K562 (cell line): ENCODE measurements around the gene CYS1. TPM values are rescaled to one million over a fixed set of nuclear protein-coding genes. Genes with fewer than 3 reads are reported as not detected.

Source experiments
- AFF4 ChIP-seq: sonication (generic); formaldehyde crosslinking; IDR thresholded peaks from 2 replicates; pipeline ENCODE4 v1.8.0; 2023; ENCODE audit warnings: mild to moderate bottlenecking, missing genetic modification reagents
- DMBX1 ChIP-seq: fragments of 250-450 bp; sonication (Bioruptor Pico); IDR thresholded peaks from 2 replicates; pipeline ENCODE4 v1.8.0; 2022; ENCODE audit warnings: inconsistent platforms, mild to moderate bottlenecking, moderate library complexity, borderline replicate concordance
- FOXP1 ChIP-seq: sonication (generic); formaldehyde crosslinking; IDR thresholded peaks from 2 replicates; pipeline ENCODE4 v1.8.0; 2022; ENCODE audit warnings: mild to moderate bottlenecking, missing genetic modification reagents
- IFI16 ChIP-seq: fragments of 250-450 bp; sonication (Bioruptor Pico); IDR thresholded peaks from 2 replicates; pipeline ENCODE4 v2.1.2; 2022; ENCODE audit warnings: mild to moderate bottlenecking, inconsistent platforms
- JUN ChIP-seq, 2 experiments: sonication (generic) in 1 of 2; formaldehyde crosslinking in 1 of 2; IDR thresholded peaks; 2 replicates each; pipeline versions ENCODE4 v1.6.1 to v1.8.0; 2012 to 2022; ENCODE audit warnings: borderline replicate concordance in 2 of 2, mild to moderate bottlenecking in 2 of 2, improper control_type of control experiment in 1 of 2, low read depth in 1 of 2, low read length in 1 of 2, missing genetic modification reagents in 1 of 2
- KAT7 ChIP-seq: sonication (generic); formaldehyde crosslinking; IDR thresholded peaks from 2 replicates; pipeline ENCODE4 v1.8.0; 2022; ENCODE audit warnings: missing genetic modification reagents, mild to moderate bottlenecking, borderline replicate concordance
- MCM2 ChIP-seq: fragments of 450-650 bp; IDR thresholded peaks from 2 replicates; pipeline ENCODE4 v1.6.1; 2017; ENCODE audit warnings: low read depth, mild to moderate bottlenecking
- MED1 ChIP-seq: sonication (generic); formaldehyde crosslinking; IDR thresholded peaks from 2 replicates; pipeline ENCODE4 v1.8.1; 2023; ENCODE audit warnings: missing genetic modification reagents, borderline replicate concordance
- MITF ChIP-seq: IDR thresholded peaks from 2 replicates; pipeline ENCODE4 v1.6.1; 2014; ENCODE audit warnings: antibody characterized with exemption
- NONO ChIP-seq, 2 experiments: fragments of 200-400 bp in 1 of 2; fragments of 450-650 bp in 1 of 2; formaldehyde crosslinking in 1 of 2; IDR thresholded peaks; 2 replicates each; pipeline ENCODE4 v1.6.1; 2017; ENCODE audit warnings: low read depth in 2 of 2, mild to moderate bottlenecking in 2 of 2, moderate library complexity in 2 of 2, low read length in 1 of 2
- POLR2G ChIP-seq: fragments of 200-400 bp; formaldehyde crosslinking; IDR thresholded peaks from 2 replicates; pipeline ENCODE4 v1.6.1; 2017; ENCODE audit warnings: low read depth, mild to moderate bottlenecking, antibody characterized with exemption, low read length, moderate library complexity
- PPARD ChIP-seq: fragments of 250-450 bp; sonication (Bioruptor Pico); IDR thresholded peaks from 2 replicates; pipeline ENCODE4 v1.8.0; 2022; ENCODE audit warnings: inconsistent platforms, mild to moderate bottlenecking, moderate library complexity
- SP2 ChIP-seq: IDR thresholded peaks from 2 replicates; pipeline ENCODE4 v1.6.1; 2011; ENCODE audit warnings: mild to moderate bottlenecking, low read depth, low read length, moderate library complexity; ENCODE audit not compliant: poor library complexity, severe bottlenecking; ENCODE audit errors: extremely low read depth
- TAF1 ChIP-seq: IDR thresholded peaks from 2 replicates; pipeline ENCODE4 v1.6.1; 2011; ENCODE audit warnings: mild to moderate bottlenecking, low read length, moderate library complexity; ENCODE audit not compliant: insufficient read depth, control insufficient read depth, severe bottlenecking; ENCODE audit errors: extremely low read depth
- TFAP4 ChIP-seq: sonication (generic); formaldehyde crosslinking; IDR thresholded peaks from 2 replicates; pipeline ENCODE4 v1.8.0; 2022; ENCODE audit warnings: missing genetic modification reagents, mild to moderate bottlenecking, moderate library complexity, borderline replicate concordance
- ZNF232 ChIP-seq: sonication (generic); formaldehyde crosslinking; IDR thresholded peaks from 2 replicates; pipeline ENCODE4 v1.8.0; 2022; ENCODE audit warnings: mild to moderate bottlenecking, missing genetic modification reagents
- ZNF431 ChIP-seq: sonication (generic); formaldehyde crosslinking; IDR thresholded peaks from 2 replicates; pipeline ENCODE4 v1.8.0; 2022; ENCODE audit warnings: mild to moderate bottlenecking, missing genetic modification reagents
- ZNF511 ChIP-seq: sonication (generic); formaldehyde crosslinking; IDR thresholded peaks from 2 replicates; pipeline ENCODE4 v1.8.0; 2022; ENCODE audit warnings: mild to moderate bottlenecking, missing genetic modification reagents
- polyA plus RNA-seq, 8 experiments: library from polyadenylated mRNA; depleted of rRNA in 4 of 8; stranded (reverse) in 5 of 8; unstranded in 3 of 8; fragments of >200 nt; fragmentation: Nextera tagmentation in 2 of 8; fragmentation: Illumina TruSeq in 1 of 8; extraction: Ambion mirVana in 2 of 8; extraction: Trizol in 1 of 8; gene quantifications; 2 replicates each; pipeline versions ENCODE4 v1.2.1 to v1.2.3, GENCODE V29; 2011 to 2014; ENCODE audit warnings: inconsistent platforms in 1 of 8, missing spikeins in 1 of 8
- total RNA-seq, 7 experiments: library from RNA; depleted of rRNA in 6 of 7; stranded (reverse); fragments of >200 nt in 6 of 7; fragmentation: Illumina TruSeq in 2 of 7; extraction: Trizol in 2 of 7; gene quantifications; 2 replicates each; pipeline versions ENCODE4 v1.2.1 to v1.2.3, GENCODE V29; 2011 to 2021; ENCODE audit warnings: low replicate concordance in 1 of 7

Gene CYS1
- total and polyA plus RNA-seq, 9 of the 15 experiments (the other 6 are each of a cell fraction or from before 2014, with no cell fraction given): 0.11 to 0.13 TPM; not detected in 7

GRCh38 chr2:10043256-10043905 lies 36.8 kb downstream of the CYS1 start, which contains the start of gene KLF11 (continued):
- no peak for TF ChIP-seq MCM2
- peak; percentile 61 to 89; a peak in 3 of 4 replicates for TF ChIP-seq NONO (IDR thresholded peaks at IDR 0.05; ENCODE audit: low read depth in 2 of 2, low read length in 1 of 2)
- TF ChIP-seq DMBX1 (CRISPR knock-in tag): no peak
- TF ChIP-seq JUN (IDR thresholded peaks at IDR 0.05; ENCODE audit: borderline replicate concordance, low read depth, low read length): no peak; the same call in 1 of the 2 replicates
- no peak for TF ChIP-seq JUN (CRISPR knock-in tag; IDR thresholded peaks at IDR 0.05; ENCODE audit: borderline replicate concordance)
- TF ChIP-seq IFI16 (CRISPR knock-in tag): no peak
- TF ChIP-seq TFAP4 (CRISPR knock-in tag): 0 out of 2 replicates have a peak, but pooled peaks have one; percentile 4
- TF ChIP-seq TAF1: peak; percentile 32
- TF ChIP-seq POLR2G: peak; percentile 85
- 0 out of 2 replicates have a peak, but pooled peaks have one; percentile 40 for TF ChIP-seq KAT7 (CRISPR knock-in tag)
- TF ChIP-seq SP2: peak; percentile 35
- TF ChIP-seq PPARD: no peak
- TF ChIP-seq MED1 (CRISPR knock-in tag): peak; percentile 34; the same call in 1 of the 2 replicates
- peak; percentile 59; the same call in 1 of the 2 replicates for TF ChIP-seq ZNF431 (CRISPR knock-in tag)
- peak; percentile 87; the same call in 1 of the 2 replicates for TF ChIP-seq ZNF232 (CRISPR knock-in tag)
- TF ChIP-seq FOXP1 (CRISPR knock-in tag): peak; percentile 87; the same call in 1 of the 2 replicates
- TF ChIP-seq AFF4 (CRISPR knock-in tag): peak; percentile 56; the same call in 1 of the 2 replicates
- peak; percentile 44; the same call in 1 of the 2 replicates for TF ChIP-seq ZNF511
- peak; percentile 72 for TF ChIP-seq MITF
